ENCODE results near the gene ARID3A.

Gene ARID3A

DNA sequence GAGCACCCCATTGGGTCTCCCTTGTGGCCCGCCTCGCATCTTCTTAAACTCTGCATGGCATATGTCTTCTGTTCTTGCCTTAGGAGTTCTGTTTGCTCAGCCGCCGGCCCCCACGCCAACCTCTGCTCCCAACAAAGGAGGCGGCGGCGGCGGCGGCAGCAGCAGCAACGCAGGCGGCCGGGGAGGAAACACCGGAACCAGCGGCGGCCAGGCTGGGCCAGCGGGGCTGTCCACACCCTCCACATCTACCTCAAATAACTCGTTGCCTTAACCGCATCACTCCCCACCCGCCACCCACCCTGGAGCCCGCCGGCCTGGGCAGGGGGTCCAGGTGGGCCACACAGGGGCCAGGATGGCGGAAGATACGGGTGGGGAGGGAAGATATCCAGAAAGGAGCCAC lies 46.0 kb downstream of the ARID3A start:
- Histone ChIP-seq H3K27ac (replicated peaks) (no peak overlapping the region), H3K4me3 (replicated peaks; ENCODE audit: insufficient read depth, low read length) (no peak overlapping the region), H3K27me3 (ENCODE audit: insufficient read depth, poor library complexity, severe bottlenecking) (no peaks in the 10 kb centered on the region)
- no peak for DNase-seq (ENCODE audit: low read depth in 1 of 2, low spot score in 1 of 2)
- TF ChIP-seq, protein P1, sequence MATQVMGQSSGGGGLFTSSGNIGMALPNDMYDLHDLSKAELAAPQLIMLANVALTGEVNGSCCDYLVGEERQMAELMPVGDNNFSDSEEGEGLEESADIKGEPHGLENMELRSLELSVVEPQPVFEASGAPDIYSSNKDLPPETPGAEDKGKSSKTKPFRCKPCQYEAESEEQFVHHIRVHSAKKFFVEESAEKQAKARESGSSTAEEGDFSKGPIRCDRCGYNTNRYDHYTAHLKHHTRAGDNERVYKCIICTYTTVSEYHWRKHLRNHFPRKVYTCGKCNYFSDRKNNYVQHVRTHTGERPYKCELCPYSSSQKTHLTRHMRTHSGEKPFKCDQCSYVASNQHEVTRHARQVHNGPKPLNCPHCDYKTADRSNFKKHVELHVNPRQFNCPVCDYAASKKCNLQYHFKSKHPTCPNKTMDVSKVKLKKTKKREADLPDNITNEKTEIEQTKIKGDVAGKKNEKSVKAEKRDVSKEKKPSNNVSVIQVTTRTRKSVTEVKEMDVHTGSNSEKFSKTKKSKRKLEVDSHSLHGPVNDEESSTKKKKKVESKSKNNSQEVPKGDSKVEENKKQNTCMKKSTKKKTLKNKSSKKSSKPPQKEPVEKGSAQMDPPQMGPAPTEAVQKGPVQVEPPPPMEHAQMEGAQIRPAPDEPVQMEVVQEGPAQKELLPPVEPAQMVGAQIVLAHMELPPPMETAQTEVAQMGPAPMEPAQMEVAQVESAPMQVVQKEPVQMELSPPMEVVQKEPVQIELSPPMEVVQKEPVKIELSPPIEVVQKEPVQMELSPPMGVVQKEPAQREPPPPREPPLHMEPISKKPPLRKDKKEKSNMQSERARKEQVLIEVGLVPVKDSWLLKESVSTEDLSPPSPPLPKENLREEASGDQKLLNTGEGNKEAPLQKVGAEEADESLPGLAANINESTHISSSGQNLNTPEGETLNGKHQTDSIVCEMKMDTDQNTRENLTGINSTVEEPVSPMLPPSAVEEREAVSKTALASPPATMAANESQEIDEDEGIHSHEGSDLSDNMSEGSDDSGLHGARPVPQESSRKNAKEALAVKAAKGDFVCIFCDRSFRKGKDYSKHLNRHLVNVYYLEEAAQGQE (IDR thresholded peaks at IDR 0.05; ENCODE audit: insufficient replicate concordance, low read depth): no peak
- TF ChIP-seq SPI1 (IDR thresholded peaks at IDR 0.05; ENCODE audit: borderline replicate concordance, low read depth) (no peak), POLR2AphosphoS5 (IDR thresholded peaks at IDR 0.05; ENCODE audit: low read depth) (no peak), GABPA (IDR thresholded peaks at IDR 0.05; ENCODE audit: low read depth) (no peak)
- TF ChIP-seq, protein P2, sequence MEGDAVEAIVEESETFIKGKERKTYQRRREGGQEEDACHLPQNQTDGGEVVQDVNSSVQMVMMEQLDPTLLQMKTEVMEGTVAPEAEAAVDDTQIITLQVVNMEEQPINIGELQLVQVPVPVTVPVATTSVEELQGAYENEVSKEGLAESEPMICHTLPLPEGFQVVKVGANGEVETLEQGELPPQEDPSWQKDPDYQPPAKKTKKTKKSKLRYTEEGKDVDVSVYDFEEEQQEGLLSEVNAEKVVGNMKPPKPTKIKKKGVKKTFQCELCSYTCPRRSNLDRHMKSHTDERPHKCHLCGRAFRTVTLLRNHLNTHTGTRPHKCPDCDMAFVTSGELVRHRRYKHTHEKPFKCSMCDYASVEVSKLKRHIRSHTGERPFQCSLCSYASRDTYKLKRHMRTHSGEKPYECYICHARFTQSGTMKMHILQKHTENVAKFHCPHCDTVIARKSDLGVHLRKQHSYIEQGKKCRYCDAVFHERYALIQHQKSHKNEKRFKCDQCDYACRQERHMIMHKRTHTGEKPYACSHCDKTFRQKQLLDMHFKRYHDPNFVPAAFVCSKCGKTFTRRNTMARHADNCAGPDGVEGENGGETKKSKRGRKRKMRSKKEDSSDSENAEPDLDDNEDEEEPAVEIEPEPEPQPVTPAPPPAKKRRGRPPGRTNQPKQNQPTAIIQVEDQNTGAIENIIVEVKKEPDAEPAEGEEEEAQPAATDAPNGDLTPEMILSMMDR (IDR thresholded peaks at IDR 0.05; ENCODE audit: insufficient read depth, low read length): no peak

DNA sequence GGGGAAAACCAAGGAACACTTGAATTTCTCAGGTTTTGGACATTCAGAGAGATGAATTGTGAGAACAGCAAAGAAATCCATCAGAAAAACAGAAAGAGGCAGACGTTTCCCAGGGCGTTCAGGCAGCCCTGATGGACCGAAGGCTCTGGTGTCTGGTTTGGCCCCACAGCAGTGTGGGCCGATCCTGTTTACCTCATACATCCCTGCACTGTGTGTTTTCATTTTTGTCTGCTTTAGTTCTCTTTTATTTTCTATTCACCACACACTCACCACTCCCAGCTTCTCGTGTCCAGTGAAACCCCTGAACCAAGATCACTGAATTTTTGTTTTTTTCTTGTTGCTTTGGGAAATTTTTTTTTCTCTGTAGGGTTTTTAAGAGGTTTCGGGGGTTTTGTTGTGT lies 46.4 kb downstream of the ARID3A start:
- Histone ChIP-seq H3K27ac (replicated peaks) (no peak overlapping the region), H3K27me3 (ENCODE audit: insufficient read depth, poor library complexity, severe bottlenecking) (no peaks in the 10 kb centered on the region), H3K4me3 (replicated peaks; ENCODE audit: insufficient read depth, low read length) (no peak overlapping the region)
- TF ChIP-seq, protein P2 (IDR thresholded peaks at IDR 0.05; ENCODE audit: insufficient read depth, low read length): no peak
- TF ChIP-seq GABPA (IDR thresholded peaks at IDR 0.05; ENCODE audit: low read depth) (no peak), POLR2AphosphoS5 (IDR thresholded peaks at IDR 0.05; ENCODE audit: low read depth) (no peak)
- TF ChIP-seq, protein P1 (IDR thresholded peaks at IDR 0.05; ENCODE audit: insufficient replicate concordance, low read depth): no peak
- no peak for DNase-seq (ENCODE audit: low read depth in 1 of 2, low spot score in 1 of 2)

GRCh38 chr19:973726-974563 lies 48.1 kb downstream of the ARID3A start:
- Histone ChIP-seq H3K27ac (replicated peaks) (no peak overlapping the region), H3K27me3 (ENCODE audit: insufficient read depth, poor library complexity, severe bottlenecking) (no peaks in the 10 kb centered on the region), H3K4me3 (replicated peaks; ENCODE audit: insufficient read depth, low read length) (no peak overlapping the region)
- DNase-seq (ENCODE audit: low read depth in 1 of 2, low spot score in 1 of 2): no peak
- TF ChIP-seq SPI1 (IDR thresholded peaks at IDR 0.05; ENCODE audit: borderline replicate concordance, low read depth) (no peak), GABPA (IDR thresholded peaks at IDR 0.05; ENCODE audit: low read depth) (no peak), POLR2AphosphoS5 (IDR thresholded peaks at IDR 0.05; ENCODE audit: low read depth) (no peak)
- TF ChIP-seq, protein P1 (IDR thresholded peaks at IDR 0.05; ENCODE audit: insufficient replicate concordance, low read depth): no peak
- TF ChIP-seq, protein P2 (IDR thresholded peaks at IDR 0.05; ENCODE audit: insufficient read depth, low read length): no peak

Measured in HL-60 (cell line).